HUES64 (cell line): Measurements from ENCODE around the gene WLS. TPM values are rescaled to one million over a fixed set of nuclear protein-coding genes. Genes with fewer than 3 reads are reported as not detected.
"Not testable (repeated sequence)": the region's sequence is repeated elsewhere in the genome, so short reads cannot be mapped to it uniquely, and the experiment has no call there.

Experiments used
- H3K27ac ChIP-seq: 2 replicates; pipeline ENCODE4 v1.7.0; 2013; ENCODE audit warnings: low read depth, low read length, inconsistent platforms
- H3K27me3 ChIP-seq: 2 replicates; pipeline ENCODE4 v1.6.1; 2013; ENCODE audit warnings: mild to moderate bottlenecking, low read length; ENCODE audit not compliant: insufficient read depth
- H3K36me3 ChIP-seq: 2 replicates; pipeline ENCODE4 v1.6.1; 2013; ENCODE audit warnings: mild to moderate bottlenecking, low read length; ENCODE audit not compliant: insufficient read depth
- H3K4me1 ChIP-seq: 2 replicates; pipeline ENCODE4 v1.6.1; 2013; ENCODE audit warnings: mild to moderate bottlenecking, low read length, moderate library complexity; ENCODE audit not compliant: insufficient read depth
- H3K4me3 ChIP-seq: 2 replicates; pipeline ENCODE4 v1.5.1; 2013; ENCODE audit warnings: mild to moderate bottlenecking, low read length, moderate library complexity
- H3K9ac ChIP-seq: 2 replicates; pipeline ENCODE4 v1.6.1; 2013; ENCODE audit warnings: mild to moderate bottlenecking, low read depth, low read length
- H3K9me3 ChIP-seq: 2 replicates; pipeline ENCODE4 v1.6.1; 2013; ENCODE audit warnings: low read depth, low read length; ENCODE audit not compliant: insufficient read depth
- WGBS: fragments of 150-250, 120-280 bp; methylation state at CpG from one replicate; pipeline ENCODE4 v1.1.7; 2013; ENCODE audit warnings: missing lambda C conversion rate; 5-methylcytosine and 5-hydroxymethylcytosine counted together
- polyA plus RNA-seq, 2 experiments: library from polyadenylated mRNA; stranded (reverse); fragments of 50-300 nt; gene quantifications; one replicate each; pipeline ENCODE4 v1.2.3, GENCODE V29; 2013

The WLS gene
- 49.8 TPM for polyA plus RNA-seq (2013, experiment 1 of 2)
- 61.7 TPM for polyA plus RNA-seq (2013, experiment 2 of 2)

DNA sequence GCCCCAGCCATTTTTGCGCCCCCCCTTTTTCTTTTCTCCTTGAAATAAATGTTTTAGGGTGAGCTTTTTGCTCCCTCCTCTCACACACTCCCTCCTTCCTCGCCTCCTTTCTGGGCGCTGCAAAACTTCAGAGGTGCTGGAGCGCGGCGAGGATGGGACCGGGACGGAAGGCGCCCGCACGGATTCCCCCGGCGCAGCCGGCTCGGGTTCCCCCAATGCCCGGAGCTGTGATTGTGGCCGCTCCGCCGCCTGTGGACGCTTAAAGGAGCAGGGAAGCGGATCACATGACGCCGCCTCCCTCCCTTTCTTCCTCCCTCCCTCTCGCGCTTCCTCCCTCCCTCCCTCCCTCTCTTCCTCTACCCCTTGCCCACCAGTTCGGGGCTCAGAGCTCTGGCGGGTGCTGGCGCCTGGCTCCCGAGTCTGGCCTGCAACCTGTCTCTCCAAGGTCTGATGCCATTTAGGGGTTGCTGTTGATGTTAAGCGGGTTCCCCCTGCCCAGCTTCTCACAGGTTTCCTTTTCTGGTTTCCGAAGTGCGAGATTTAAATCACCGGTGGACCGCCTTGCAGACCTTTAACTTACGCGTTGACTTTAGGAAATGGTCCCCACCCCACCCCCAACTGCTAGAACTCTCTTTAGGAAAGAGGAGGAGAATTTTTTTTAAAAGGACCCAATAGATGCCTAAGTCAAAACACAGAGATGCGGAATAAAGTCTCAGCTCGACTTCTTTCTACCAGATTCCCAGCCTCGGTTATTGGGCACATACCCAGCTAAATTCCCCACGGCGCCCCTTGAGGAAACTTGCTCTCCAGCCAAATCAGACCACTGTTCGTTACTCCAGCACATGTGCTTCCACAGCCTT lies at the start of gene WLS:
WLS (minus strand) TSS at position 235 of the 860 bp plus-strand sequence; CDS start at position 11, 224 bp downstream.
- peak within 1 kb of the TSS; percentile 65; the same call in 1 of the 2 replicates for H3K27ac ChIP-seq

DNA sequence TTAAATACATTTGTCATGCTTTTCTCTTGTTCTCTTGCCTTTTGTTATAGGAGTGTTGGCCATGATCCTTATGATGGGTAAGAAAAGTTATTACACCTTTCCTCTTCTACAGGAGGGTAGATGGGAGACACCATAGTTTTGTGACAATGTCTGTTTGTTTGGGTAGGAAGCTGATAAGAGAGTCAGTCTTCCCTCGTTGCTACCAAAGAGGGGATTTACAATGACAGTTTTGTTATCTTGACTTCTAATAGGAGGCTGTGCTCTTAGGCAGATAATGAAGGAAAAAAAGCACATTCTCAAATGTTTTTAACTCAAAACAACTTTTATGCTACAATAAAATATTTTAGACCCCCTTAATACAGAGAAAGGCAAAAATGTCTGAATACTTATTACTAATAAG lies 48.0 kb upstream of the WLS start:
- 52% methylated on average over 1 of the region's 1 CpG for WGBS
- H3K27me3 ChIP-seq, result peaks cover 42% of the 10 kb centered on the region
- H3K4me3 ChIP-seq, result no peak overlapping the region
- H3K4me1 ChIP-seq, result peaks cover 19% of the 10 kb centered on the region
- no peak overlapping the region for H3K9ac ChIP-seq
- no peaks in the 10 kb centered on the region for H3K9me3 ChIP-seq
- no peak overlapping the region for H3K27ac ChIP-seq
- H3K36me3 ChIP-seq, result no peaks in the 10 kb centered on the region

More for the DNA sequence above, at the start of gene WLS:
- H3K27me3 ChIP-seq, result peaks cover 99% of the 10 kb centered on the region
- H3K4me3 ChIP-seq, result peak within 1 kb of the TSS; percentile 85
- peaks cover 38% of the 10 kb centered on the region for H3K4me1 ChIP-seq
- peak within 1 kb of the TSS; percentile 81; the same call in 1 of the 2 replicates for H3K9ac ChIP-seq
- H3K36me3 ChIP-seq, result no peaks in the 10 kb centered on the region
- under 1% methylated on average over 41 of the region's 42 CpGs for WGBS
- H3K9me3 ChIP-seq, result no peaks in the 10 kb centered on the region

DNA sequence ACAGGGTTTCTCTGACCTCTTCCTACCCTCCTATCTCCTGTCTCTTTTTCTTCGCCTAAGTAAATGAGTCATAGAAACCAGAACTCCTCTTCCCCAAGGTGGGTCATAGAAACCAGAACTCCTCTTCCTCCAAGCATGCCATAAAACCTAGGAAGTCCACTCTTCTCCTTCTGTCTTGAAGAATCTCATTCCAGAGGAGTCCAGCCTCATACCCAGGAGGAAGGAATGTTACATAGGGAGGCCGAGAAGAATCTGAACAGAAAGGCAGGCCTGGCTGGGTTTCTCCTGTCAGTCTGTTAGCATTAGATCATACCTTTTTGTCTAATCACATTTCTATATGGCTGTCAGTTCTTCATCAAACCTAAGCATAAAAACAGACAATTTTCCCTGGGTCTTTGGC lies 47.5 kb upstream of the WLS start:
- Histone ChIP-seq H3K4me3 (no peak overlapping the region), H3K27me3 (peaks cover 46% of the 10 kb centered on the region), H3K27ac (no peak overlapping the region), H3K9me3 (no peaks in the 10 kb centered on the region), H3K9ac (no peak overlapping the region), H3K4me1 (peaks cover 19% of the 10 kb centered on the region), H3K36me3 (no peaks in the 10 kb centered on the region)
- WGBS, result 92% methylated on average over 2 of the region's 2 CpGs

DNA sequence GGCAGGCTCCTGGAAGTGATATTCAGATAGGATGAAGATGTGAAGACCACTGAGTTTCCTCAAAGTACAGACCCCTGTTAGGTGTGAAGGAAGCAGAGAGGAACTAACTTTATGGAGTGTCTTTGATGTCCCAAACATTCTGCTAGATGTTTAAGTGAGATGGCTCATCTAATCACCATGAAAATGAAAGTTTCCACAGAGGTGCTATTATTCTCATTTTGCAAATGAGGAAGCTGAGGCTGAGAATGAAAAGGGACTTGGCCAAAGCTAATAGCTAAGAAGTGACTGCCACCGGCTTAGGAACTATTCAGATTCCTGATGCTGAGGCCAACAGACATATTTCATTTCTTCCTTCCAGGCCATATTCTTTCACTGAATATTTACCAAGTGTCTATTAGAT lies 45.9 kb upstream of the WLS start:
- Histone ChIP-seq H3K9ac (no peak overlapping the region), H3K27ac (no peak overlapping the region), H3K9me3 (no peaks in the 10 kb centered on the region), H3K4me3 (no peak overlapping the region), H3K4me1 (peaks cover 26% of the 10 kb centered on the region), H3K36me3 (no peaks in the 10 kb centered on the region), H3K27me3 (peaks cover 61% of the 10 kb centered on the region)
- 8% methylated on average over 1 of the region's 1 CpG for WGBS

GRCh38 chr1:68276448-68276847 lies 44.1 kb upstream of the WLS start:
- no peaks in the 10 kb centered on the region for H3K36me3 ChIP-seq
- H3K27me3 ChIP-seq, result peaks cover 61% of the 10 kb centered on the region
- H3K4me1 ChIP-seq, result peaks cover 26% of the 10 kb centered on the region
- WGBS, result 7% methylated on average over 1 of the region's 2 CpGs
- H3K9ac ChIP-seq, result no peak overlapping the region
- H3K4me3 ChIP-seq, result no peak overlapping the region
- H3K27ac ChIP-seq, result peak overlapping the region; percentile 53; the same call in 1 of the 2 replicates
- H3K9me3 ChIP-seq, result no peaks in the 10 kb centered on the region

- Histone ChIP-seq H3K4me3 (no peak overlapping the region), H3K27ac (no peak overlapping the region), H3K27me3 (peaks cover 46% of the 10 kb centered on the region), H3K4me1 (peaks cover 26% of the 10 kb centered on the region), H3K9me3 (no peaks in the 10 kb centered on the region), H3K36me3 (no peaks in the 10 kb centered on the region), H3K9ac (no peak overlapping the region)
- 76% methylated on average over 4 of the region's 4 CpGs for WGBS
These were observed 41.2 kb upstream of the WLS start for GRCh38 chr1:68273530-68273929.

GRCh38 chr1:68271596-68271995 lies 39.3 kb upstream of the WLS start:
- Histone ChIP-seq H3K9me3 (no peaks in the 10 kb centered on the region), H3K9ac (no peak overlapping the region), H3K27ac (no peak overlapping the region), H3K4me1 (peaks cover 13% of the 10 kb centered on the region; the same call in 1 of the 2 replicates), H3K27me3 (peaks cover 30% of the 10 kb centered on the region), H3K4me3 (no peak overlapping the region), H3K36me3 (no peaks in the 10 kb centered on the region)
- WGBS, result 97% methylated on average over 5 of the region's 5 CpGs

- H3K9me3 ChIP-seq, result no peaks in the 10 kb centered on the region
- peaks cover 26% of the 10 kb centered on the region for H3K27me3 ChIP-seq
- peaks cover 8% of the 10 kb centered on the region; the same call in 1 of the 2 replicates for H3K4me1 ChIP-seq
- no peak overlapping the region for H3K9ac ChIP-seq
- no peaks in the 10 kb centered on the region for H3K36me3 ChIP-seq
- no peak overlapping the region for H3K4me3 ChIP-seq
- no peak overlapping the region for H3K27ac ChIP-seq
These were observed 38.6 kb upstream of the WLS start for GRCh38 chr1:68270951-68271350.

DNA sequence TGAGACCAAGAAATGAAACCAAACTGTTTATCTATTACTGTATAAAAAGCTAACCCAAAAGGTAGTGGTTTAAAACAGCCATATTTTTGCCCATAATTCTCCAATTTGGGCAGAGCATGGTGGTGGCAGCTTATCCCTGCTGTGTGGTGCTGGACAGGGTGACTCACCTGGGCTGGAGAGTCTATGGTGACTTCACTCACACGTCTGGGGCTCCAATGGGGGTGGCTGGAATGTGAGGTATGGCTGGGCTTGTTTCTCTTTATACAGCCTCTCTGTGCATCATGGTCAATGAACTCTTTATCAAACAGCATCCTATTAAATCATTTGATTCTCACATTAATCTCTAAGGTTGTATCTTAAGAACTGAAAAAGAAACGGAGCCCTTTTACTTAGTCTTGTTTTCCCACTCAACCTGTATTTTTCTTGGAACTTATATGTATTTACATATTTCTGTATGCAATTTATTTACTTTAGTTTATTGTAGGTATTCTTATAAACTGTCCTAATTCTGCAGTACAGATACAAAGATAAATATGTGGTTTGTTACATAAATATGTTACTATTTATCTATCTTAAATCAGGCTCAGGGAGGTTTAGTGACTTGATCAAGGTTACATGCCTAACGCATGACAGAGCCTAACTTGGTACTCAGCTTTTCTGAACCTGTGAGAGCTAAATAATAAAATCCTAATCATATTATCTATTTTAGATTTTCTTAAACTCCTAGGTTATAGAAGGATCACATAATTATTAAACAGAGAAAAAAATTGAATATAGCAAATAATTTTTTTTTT lies 37.5 kb upstream of the WLS start:
- Histone ChIP-seq H3K27ac (no peak overlapping the region), H3K4me3 (no peak overlapping the region), H3K36me3 (no peaks in the 10 kb centered on the region), H3K27me3 (peaks cover 15% of the 10 kb centered on the region), H3K9ac (no peak overlapping the region), H3K9me3 (no peaks in the 10 kb centered on the region), H3K4me1 (peaks cover 7% of the 10 kb centered on the region; the same call in 1 of the 2 replicates)
- WGBS, result 75% methylated on average over 2 of the region's 3 CpGs

- WGBS, result 87% methylated on average over 4 of the region's 4 CpGs
- peaks cover 5% of the 10 kb centered on the region; the same call in 1 of the 2 replicates for H3K4me1 ChIP-seq
- H3K27me3 ChIP-seq, result peaks cover 7% of the 10 kb centered on the region; the same call in 1 of the 2 replicates
- H3K36me3 ChIP-seq, result no peaks in the 10 kb centered on the region
- H3K9me3 ChIP-seq, result no peaks in the 10 kb centered on the region
- no peak overlapping the region for H3K27ac ChIP-seq
- H3K4me3 ChIP-seq, result no peak overlapping the region
- H3K9ac ChIP-seq, result no peak overlapping the region
These were observed 36.7 kb upstream of the WLS start for GRCh38 chr1:68268896-68269483.

- WGBS, result 83% methylated on average over 5 of the region's 5 CpGs
- not testable (repeated sequence) for H3K27me3 ChIP-seq, H3K4me3 ChIP-seq, H3K9me3 ChIP-seq, H3K9ac ChIP-seq, H3K4me1 ChIP-seq, H3K36me3 ChIP-seq, H3K27ac ChIP-seq
These were observed 24.5 kb upstream of the WLS start for GRCh38 chr1:68256824-68257223.
